Measurements from ENCODE around the gene AJM1.
A peak's percentile ranks its signal among the peaks of the same experiment; 100 is the strongest.

The AJM1 gene

DNA sequence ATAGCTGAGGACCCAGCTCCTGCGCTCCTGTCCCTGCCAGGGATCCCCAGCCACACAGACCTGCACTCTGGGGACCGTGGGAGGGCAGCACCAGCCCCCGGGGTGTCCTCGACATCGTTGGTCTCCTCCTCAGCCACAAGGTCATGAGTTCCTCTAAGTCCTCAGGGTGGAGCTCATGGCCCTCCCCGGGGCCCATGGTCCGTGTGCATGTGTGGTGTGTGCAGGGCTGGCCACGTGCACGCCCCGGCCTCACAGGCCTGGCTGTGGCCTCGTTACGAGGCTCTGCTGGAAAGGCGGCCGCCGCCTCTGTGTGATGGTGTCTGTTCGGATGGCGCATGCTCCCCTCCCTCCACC, 16.1 kb upstream of the AJM1 start:
- H3K27me3 ChIP-seq (ENCODE audit: insufficient read depth, poor library complexity, severe bottlenecking) = no peaks in the 10 kb centered on the region
- H3K4me3 ChIP-seq (replicated peaks; ENCODE audit: insufficient read depth, low read length) = no peak overlapping the region
- no peak for DNase-seq (ENCODE audit: low read depth in 1 of 2, low spot score in 1 of 2)
- no peak overlapping the region for H3K27ac ChIP-seq (replicated peaks)
- no peak for TF ChIP-seq GABPA (IDR thresholded peaks at IDR 0.05; ENCODE audit: low read depth)
- TF ChIP-seq, protein P1, sequence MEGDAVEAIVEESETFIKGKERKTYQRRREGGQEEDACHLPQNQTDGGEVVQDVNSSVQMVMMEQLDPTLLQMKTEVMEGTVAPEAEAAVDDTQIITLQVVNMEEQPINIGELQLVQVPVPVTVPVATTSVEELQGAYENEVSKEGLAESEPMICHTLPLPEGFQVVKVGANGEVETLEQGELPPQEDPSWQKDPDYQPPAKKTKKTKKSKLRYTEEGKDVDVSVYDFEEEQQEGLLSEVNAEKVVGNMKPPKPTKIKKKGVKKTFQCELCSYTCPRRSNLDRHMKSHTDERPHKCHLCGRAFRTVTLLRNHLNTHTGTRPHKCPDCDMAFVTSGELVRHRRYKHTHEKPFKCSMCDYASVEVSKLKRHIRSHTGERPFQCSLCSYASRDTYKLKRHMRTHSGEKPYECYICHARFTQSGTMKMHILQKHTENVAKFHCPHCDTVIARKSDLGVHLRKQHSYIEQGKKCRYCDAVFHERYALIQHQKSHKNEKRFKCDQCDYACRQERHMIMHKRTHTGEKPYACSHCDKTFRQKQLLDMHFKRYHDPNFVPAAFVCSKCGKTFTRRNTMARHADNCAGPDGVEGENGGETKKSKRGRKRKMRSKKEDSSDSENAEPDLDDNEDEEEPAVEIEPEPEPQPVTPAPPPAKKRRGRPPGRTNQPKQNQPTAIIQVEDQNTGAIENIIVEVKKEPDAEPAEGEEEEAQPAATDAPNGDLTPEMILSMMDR (IDR thresholded peaks at IDR 0.05; ENCODE audit: insufficient read depth, low read length) = no peak
- TF ChIP-seq, protein P2, sequence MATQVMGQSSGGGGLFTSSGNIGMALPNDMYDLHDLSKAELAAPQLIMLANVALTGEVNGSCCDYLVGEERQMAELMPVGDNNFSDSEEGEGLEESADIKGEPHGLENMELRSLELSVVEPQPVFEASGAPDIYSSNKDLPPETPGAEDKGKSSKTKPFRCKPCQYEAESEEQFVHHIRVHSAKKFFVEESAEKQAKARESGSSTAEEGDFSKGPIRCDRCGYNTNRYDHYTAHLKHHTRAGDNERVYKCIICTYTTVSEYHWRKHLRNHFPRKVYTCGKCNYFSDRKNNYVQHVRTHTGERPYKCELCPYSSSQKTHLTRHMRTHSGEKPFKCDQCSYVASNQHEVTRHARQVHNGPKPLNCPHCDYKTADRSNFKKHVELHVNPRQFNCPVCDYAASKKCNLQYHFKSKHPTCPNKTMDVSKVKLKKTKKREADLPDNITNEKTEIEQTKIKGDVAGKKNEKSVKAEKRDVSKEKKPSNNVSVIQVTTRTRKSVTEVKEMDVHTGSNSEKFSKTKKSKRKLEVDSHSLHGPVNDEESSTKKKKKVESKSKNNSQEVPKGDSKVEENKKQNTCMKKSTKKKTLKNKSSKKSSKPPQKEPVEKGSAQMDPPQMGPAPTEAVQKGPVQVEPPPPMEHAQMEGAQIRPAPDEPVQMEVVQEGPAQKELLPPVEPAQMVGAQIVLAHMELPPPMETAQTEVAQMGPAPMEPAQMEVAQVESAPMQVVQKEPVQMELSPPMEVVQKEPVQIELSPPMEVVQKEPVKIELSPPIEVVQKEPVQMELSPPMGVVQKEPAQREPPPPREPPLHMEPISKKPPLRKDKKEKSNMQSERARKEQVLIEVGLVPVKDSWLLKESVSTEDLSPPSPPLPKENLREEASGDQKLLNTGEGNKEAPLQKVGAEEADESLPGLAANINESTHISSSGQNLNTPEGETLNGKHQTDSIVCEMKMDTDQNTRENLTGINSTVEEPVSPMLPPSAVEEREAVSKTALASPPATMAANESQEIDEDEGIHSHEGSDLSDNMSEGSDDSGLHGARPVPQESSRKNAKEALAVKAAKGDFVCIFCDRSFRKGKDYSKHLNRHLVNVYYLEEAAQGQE (IDR thresholded peaks at IDR 0.05; ENCODE audit: insufficient replicate concordance, low read depth) = no peak
- TF ChIP-seq POLR2AphosphoS5 (IDR thresholded peaks at IDR 0.05; ENCODE audit: low read depth) = no peak
- no peak for TF ChIP-seq SPI1 (IDR thresholded peaks at IDR 0.05; ENCODE audit: borderline replicate concordance, low read depth)

DNA sequence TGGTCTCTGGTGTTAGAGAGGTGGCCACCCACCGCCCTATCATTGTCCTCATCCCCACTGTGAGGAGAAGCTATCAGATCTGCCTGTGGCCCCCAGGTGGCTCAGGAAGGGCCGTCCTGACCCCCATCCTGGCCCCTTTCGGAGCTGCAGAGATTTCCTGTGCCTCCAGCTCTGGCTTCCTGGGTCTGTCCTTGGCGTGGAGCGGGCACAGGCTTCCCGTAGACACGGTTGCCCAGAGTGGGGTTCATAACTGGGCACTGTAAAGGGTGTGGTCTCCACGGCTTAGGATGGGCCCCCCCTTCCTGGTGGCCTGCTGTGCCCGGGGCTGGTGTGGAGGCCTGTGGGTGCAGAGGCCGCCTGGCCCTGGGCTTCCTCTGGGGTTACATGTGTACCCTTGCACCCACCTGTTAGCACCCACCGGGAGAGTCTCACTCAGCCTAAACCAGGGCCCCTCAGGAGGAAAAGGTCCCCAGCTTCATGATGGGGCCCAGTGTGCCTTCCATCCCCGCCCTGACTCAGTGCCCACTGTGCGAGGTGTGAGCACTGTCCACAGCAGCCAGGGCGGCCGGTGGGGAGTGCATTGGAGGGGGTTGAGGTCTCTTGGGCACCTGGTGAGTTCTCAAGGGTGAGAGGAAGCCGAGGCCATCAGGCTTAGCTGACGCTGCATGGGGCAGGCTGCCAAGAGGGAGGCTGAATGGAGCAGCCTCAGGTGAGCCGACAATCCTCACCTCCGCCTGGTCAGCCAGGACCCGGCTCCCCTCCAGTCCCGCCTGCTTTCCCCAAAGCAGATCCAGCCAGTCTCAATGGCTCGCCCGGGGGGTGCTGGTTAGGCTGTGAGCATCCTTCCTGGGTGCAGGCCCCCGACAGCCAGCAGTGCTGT, 15.3 kb upstream of the AJM1 start:
- no peak overlapping the region for H3K4me3 ChIP-seq (replicated peaks; ENCODE audit: insufficient read depth, low read length)
- no peak overlapping the region for H3K27ac ChIP-seq (replicated peaks)
- H3K27me3 ChIP-seq (ENCODE audit: insufficient read depth, poor library complexity, severe bottlenecking) = no peaks in the 10 kb centered on the region
- TF ChIP-seq POLR2AphosphoS5 (IDR thresholded peaks at IDR 0.05; ENCODE audit: low read depth) = 0 out of 2 replicates have a peak, but pooled peaks have one; percentile 17
- no peak for TF ChIP-seq SPI1 (IDR thresholded peaks at IDR 0.05; ENCODE audit: borderline replicate concordance, low read depth)
- TF ChIP-seq, protein P1 (IDR thresholded peaks at IDR 0.05; ENCODE audit: insufficient read depth, low read length) = no peak
- no peak for TF ChIP-seq GABPA (IDR thresholded peaks at IDR 0.05; ENCODE audit: low read depth)
- TF ChIP-seq, protein P2 (IDR thresholded peaks at IDR 0.05; ENCODE audit: insufficient replicate concordance, low read depth) = no peak
- no peak for DNase-seq (ENCODE audit: low read depth in 1 of 2, low spot score in 1 of 2)

DNA sequence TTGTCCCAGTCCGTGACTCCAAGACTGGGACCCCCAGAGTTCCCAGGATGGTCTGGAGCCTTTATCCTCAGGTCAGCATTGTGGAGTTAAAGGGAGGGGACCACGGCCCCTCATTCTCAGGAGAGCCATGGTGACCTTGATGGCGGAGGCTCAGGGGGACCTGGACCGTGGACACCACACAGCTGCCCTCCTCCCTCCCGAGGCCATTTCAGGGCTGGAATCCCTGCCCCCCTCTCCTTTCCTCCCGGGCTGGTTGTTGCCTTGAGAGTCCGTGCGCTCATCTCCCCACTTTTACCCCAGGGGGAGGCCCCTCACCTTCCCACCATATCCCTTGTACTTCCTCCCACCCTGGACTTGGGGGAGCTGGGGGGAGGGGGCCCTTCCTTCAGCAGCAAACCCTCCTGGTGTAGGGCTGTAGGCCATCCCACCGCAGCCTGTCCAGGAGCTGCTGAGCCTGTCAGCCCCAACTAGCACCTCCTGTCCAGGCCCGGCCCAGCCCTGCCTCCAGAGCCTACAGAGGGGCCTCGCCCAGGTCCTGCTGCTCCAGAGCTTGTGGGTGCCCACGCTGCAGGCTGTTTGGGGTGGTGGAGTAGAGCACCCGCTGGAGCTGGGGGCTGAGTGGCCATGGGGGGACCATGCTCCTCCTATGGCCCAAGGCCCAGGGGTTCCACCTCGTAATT, 14.3 kb upstream of the AJM1 start:
- TF ChIP-seq SPI1 (IDR thresholded peaks at IDR 0.05; ENCODE audit: borderline replicate concordance, low read depth) (no peak), GABPA (IDR thresholded peaks at IDR 0.05; ENCODE audit: low read depth) (no peak), POLR2AphosphoS5 (IDR thresholded peaks at IDR 0.05; ENCODE audit: low read depth) (no peak; the same call in 1 of the 2 replicates)
- TF ChIP-seq, protein P2 (IDR thresholded peaks at IDR 0.05; ENCODE audit: insufficient replicate concordance, low read depth) = no peak
- TF ChIP-seq, protein P1 (IDR thresholded peaks at IDR 0.05; ENCODE audit: insufficient read depth, low read length) = no peak
- no peak for DNase-seq (ENCODE audit: low read depth in 1 of 2, low spot score in 1 of 2)
- Histone ChIP-seq H3K4me3 (replicated peaks; ENCODE audit: insufficient read depth, low read length) (no peak overlapping the region), H3K27me3 (ENCODE audit: insufficient read depth, poor library complexity, severe bottlenecking) (no peaks in the 10 kb centered on the region), H3K27ac (replicated peaks) (no peak overlapping the region)
